Heart left ventricle (tissue), 13 donors: ENCODE measurements around the gene ZSCAN10.

Experiments used
- POLR2A ChIP-seq, 2 donors: fragments of 450-650 bp; IDR thresholded peaks; one replicate each; pipeline ENCODE4 v1.6.1; 2017; ENCODE audit warnings: antibody characterized with exemption in 2 of 2, mild to moderate bottlenecking in 2 of 2, moderate library complexity in 2 of 2
- TF ChIP-seq, protein P1 (sequence below), 12 donors: fragments of 200-600 bp; sonication (generic) in 4 of 12; IDR thresholded peaks; one replicate each; pipeline versions ENCODE4 v1.5.0 to v1.8.0; 2018 to 2022; ENCODE audit warnings: antibody characterized with exemption in 12 of 12, mild to moderate bottlenecking in 5 of 12
- donor health status: ischemic (EF 13 %, LVEDD 7.1; RV severe dilation, severe dysfunction).
- donor health status: DM: no; HTN: yes; CAD: no.
- donor health status: DM: no; HTN: no; CAD: no.
- donor health status: ischemic (EF 25% LVEDD 6.9; RV normal size, moderate dysfunction).
- donor health status: ischemic (EF 25% LVEDD 5.7; RV mildly dilated, moderate dysfunction).
- donor health status: ischemic (EF 35%, LVEDD 5.7; RV mildly dilated, moderate dysfunction).
- donor health status: nonischemic (EF 11% LVEDD 7.7; RV severe dilation, severe dysfunction).
- donor health status: DM: yes; HTN: yes; CAD: no.
- donor health status: PGD.
- donor health status: ischemic (EF 29% LVEDD 5.4; RV normal size, mild dysfunction).
- donor health status: nonischemic (EF 23%, LVEDD 6.1; RV moderate dilation, normal function).

- TF ChIP-seq POLR2A (IDR thresholded peaks at IDR 0.05), result no peak
- TF ChIP-seq, protein P1, sequence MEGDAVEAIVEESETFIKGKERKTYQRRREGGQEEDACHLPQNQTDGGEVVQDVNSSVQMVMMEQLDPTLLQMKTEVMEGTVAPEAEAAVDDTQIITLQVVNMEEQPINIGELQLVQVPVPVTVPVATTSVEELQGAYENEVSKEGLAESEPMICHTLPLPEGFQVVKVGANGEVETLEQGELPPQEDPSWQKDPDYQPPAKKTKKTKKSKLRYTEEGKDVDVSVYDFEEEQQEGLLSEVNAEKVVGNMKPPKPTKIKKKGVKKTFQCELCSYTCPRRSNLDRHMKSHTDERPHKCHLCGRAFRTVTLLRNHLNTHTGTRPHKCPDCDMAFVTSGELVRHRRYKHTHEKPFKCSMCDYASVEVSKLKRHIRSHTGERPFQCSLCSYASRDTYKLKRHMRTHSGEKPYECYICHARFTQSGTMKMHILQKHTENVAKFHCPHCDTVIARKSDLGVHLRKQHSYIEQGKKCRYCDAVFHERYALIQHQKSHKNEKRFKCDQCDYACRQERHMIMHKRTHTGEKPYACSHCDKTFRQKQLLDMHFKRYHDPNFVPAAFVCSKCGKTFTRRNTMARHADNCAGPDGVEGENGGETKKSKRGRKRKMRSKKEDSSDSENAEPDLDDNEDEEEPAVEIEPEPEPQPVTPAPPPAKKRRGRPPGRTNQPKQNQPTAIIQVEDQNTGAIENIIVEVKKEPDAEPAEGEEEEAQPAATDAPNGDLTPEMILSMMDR (IDR thresholded peaks at IDR 0.05), result no peak
Observed at GRCh38 chr16:3060339-3061127, 38.6 kb downstream of the ZSCAN10 start.
